PFSK-1 (cell line): ENCODE results near the gene EGFL7.

Experiments used
- FOXP2 ChIP-seq: optimal IDR thresholded peaks from 2 replicates; pipeline ENCODE3; 2011; ENCODE audit warnings: borderline replicate concordance, control low read depth, inconsistent platforms; ENCODE audit not compliant: insufficient read depth; ENCODE audit errors: extremely low read length, extremely low read depth
- POLR2AphosphoS5 ChIP-seq: IDR thresholded peaks from 2 replicates; pipeline ENCODE4 v1.6.1; 2012; ENCODE audit warnings: low read depth, mild to moderate bottlenecking, control low read depth, low read length, moderate library complexity
- REST ChIP-seq, 2 experiments: IDR thresholded peaks; 2 replicates each; pipeline versions ENCODE4 v1.6.1 to v1.8.0; 2011 to 2012; ENCODE audit warnings: low read depth in 2 of 2, low read length in 2 of 2, control low read depth in 1 of 2, inconsistent platforms in 1 of 2, mild to moderate bottlenecking in 1 of 2, moderate library complexity in 1 of 2; ENCODE audit not compliant: insufficient read depth in 1 of 2
- SIN3A ChIP-seq: IDR thresholded peaks from 2 replicates; pipeline ENCODE4 v1.6.1; 2012; ENCODE audit warnings: mild to moderate bottlenecking, low read length, moderate library complexity, borderline replicate concordance; ENCODE audit not compliant: insufficient read depth
- TAF1 ChIP-seq: IDR thresholded peaks from 2 replicates; pipeline ENCODE4 v1.6.1; 2012; ENCODE audit warnings: low read length, control low read depth, borderline replicate concordance; ENCODE audit not compliant: insufficient read depth

EGFL7 gene

GRCh38 chr9:136666372-136667213 is 3.9 kb downstream of the EGFL7 start:
- TF ChIP-seq FOXP2 (no peak), TAF1 (no peak), SIN3A (no peak), REST (IDR thresholded peaks at IDR 0.05; ENCODE audit: insufficient read depth in 1 of 2, low read depth in 2 of 2, low read length in 2 of 2) (no peak), POLR2AphosphoS5 (no peak)

GRCh38 chr9:136667214-136667939 is 4.7 kb downstream of the EGFL7 start:
- TF ChIP-seq POLR2AphosphoS5: no peak
- TF ChIP-seq TAF1: no peak
- no peak for TF ChIP-seq SIN3A
- TF ChIP-seq REST (IDR thresholded peaks at IDR 0.05; ENCODE audit: insufficient read depth in 1 of 2, low read depth in 2 of 2, low read length in 2 of 2): no peak
- TF ChIP-seq FOXP2: no peak

- TF ChIP-seq REST (IDR thresholded peaks at IDR 0.05; ENCODE audit: insufficient read depth in 1 of 2, low read depth in 2 of 2, low read length in 2 of 2) (no peak), SIN3A (no peak), TAF1 (no peak), POLR2AphosphoS5 (no peak), FOXP2 (no peak)
These were observed 5.4 kb downstream of the EGFL7 start for GRCh38 chr9:136667940-136668760.

GRCh38 chr9:136668983-136669790 is 6.5 kb downstream of the EGFL7 start:
- TF ChIP-seq TAF1: no peak
- no peak for TF ChIP-seq REST (IDR thresholded peaks at IDR 0.05; ENCODE audit: insufficient read depth in 1 of 2, low read depth in 2 of 2, low read length in 2 of 2)
- no peak for TF ChIP-seq FOXP2
- TF ChIP-seq SIN3A: no peak
- no peak for TF ChIP-seq POLR2AphosphoS5
